ENCODE measurements around the gene ADD2.

- TF ChIP-seq, protein P1, sequence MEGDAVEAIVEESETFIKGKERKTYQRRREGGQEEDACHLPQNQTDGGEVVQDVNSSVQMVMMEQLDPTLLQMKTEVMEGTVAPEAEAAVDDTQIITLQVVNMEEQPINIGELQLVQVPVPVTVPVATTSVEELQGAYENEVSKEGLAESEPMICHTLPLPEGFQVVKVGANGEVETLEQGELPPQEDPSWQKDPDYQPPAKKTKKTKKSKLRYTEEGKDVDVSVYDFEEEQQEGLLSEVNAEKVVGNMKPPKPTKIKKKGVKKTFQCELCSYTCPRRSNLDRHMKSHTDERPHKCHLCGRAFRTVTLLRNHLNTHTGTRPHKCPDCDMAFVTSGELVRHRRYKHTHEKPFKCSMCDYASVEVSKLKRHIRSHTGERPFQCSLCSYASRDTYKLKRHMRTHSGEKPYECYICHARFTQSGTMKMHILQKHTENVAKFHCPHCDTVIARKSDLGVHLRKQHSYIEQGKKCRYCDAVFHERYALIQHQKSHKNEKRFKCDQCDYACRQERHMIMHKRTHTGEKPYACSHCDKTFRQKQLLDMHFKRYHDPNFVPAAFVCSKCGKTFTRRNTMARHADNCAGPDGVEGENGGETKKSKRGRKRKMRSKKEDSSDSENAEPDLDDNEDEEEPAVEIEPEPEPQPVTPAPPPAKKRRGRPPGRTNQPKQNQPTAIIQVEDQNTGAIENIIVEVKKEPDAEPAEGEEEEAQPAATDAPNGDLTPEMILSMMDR (IDR thresholded peaks at IDR 0.05; ENCODE audit: low read depth, low read length): no peak
- no peak for TF ChIP-seq POLR2A (IDR thresholded peaks at IDR 0.05; ENCODE audit: extremely low read depth, insufficient read length)
- TF ChIP-seq, protein P2, sequence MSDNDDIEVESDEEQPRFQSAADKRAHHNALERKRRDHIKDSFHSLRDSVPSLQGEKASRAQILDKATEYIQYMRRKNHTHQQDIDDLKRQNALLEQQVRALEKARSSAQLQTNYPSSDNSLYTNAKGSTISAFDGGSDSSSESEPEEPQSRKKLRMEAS (IDR thresholded peaks at IDR 0.05; ENCODE audit: low read depth, low read length): no peak
- no peak for TF ChIP-seq MYC (IDR thresholded peaks at IDR 0.05; ENCODE audit: low read depth, low read length)
These were observed 137.2 kb downstream of the ADD2 start for GRCh38 chr2:70630761-70631160.

Data from NB4 (cell line).